Liver (tissue), 3 donors: Measurements from ENCODE around the gene ELOF1.

ENCODE experiments used
- FOXA1 ChIP-seq: IDR thresholded peaks from 2 replicates; pipeline ENCODE4 v1.6.1; 2016; ENCODE audit warnings: antibody characterized with exemption
- FOXA2 ChIP-seq: IDR thresholded peaks from 2 replicates; pipeline ENCODE4 v1.6.1; 2016; ENCODE audit warnings: antibody characterized with exemption
- JUND ChIP-seq, 2 donors: IDR thresholded peaks; 2 replicates each; pipeline ENCODE4 v1.6.1; 2016; ENCODE audit warnings: antibody characterized with exemption in 2 of 2
- RAD21 ChIP-seq, 2 donors: IDR thresholded peaks; 2 replicates each; pipeline ENCODE4 v1.6.1; 2016; ENCODE audit warnings: antibody characterized with exemption in 2 of 2, mild to moderate bottlenecking in 2 of 2
- TF ChIP-seq, protein P1 (sequence below): fragments of 150-350 bp; IDR thresholded peaks from 2 replicates; pipeline ENCODE4 v1.5.1; 2017; ENCODE audit warnings: improper control_type of control experiment, low read depth, low read length; ENCODE audit not compliant: missing input control
- TF ChIP-seq, protein P2 (sequence below): IDR thresholded peaks from 2 replicates; pipeline ENCODE4 v1.6.1; 2016; ENCODE audit warnings: antibody characterized with exemption
- donor health status: healthy.
- donor health status: healthy.

DNA sequence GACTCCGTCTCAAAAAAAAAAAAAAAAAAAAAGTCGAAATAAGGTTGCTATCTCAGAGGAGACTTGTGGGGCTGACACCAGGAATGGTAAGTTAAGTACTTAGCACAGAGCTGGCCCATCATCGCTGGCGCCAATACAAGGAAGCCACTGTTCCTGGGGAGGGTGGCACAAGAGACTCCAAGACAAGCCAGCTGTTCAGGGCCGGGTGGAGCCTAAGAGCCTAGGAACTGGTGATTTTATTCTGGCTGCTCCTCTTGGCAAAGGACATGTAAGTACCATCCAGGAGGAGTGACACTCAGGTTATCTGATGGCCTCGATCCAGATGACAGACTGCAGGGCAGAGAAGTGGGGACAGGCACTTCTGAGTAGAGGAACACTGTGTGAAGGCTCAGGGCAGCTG lies 3.8 kb downstream of the ELOF1 start:
- TF ChIP-seq, protein P1, sequence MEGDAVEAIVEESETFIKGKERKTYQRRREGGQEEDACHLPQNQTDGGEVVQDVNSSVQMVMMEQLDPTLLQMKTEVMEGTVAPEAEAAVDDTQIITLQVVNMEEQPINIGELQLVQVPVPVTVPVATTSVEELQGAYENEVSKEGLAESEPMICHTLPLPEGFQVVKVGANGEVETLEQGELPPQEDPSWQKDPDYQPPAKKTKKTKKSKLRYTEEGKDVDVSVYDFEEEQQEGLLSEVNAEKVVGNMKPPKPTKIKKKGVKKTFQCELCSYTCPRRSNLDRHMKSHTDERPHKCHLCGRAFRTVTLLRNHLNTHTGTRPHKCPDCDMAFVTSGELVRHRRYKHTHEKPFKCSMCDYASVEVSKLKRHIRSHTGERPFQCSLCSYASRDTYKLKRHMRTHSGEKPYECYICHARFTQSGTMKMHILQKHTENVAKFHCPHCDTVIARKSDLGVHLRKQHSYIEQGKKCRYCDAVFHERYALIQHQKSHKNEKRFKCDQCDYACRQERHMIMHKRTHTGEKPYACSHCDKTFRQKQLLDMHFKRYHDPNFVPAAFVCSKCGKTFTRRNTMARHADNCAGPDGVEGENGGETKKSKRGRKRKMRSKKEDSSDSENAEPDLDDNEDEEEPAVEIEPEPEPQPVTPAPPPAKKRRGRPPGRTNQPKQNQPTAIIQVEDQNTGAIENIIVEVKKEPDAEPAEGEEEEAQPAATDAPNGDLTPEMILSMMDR = no peak
- no peak for TF ChIP-seq FOXA2
- no peak for TF ChIP-seq FOXA1
- TF ChIP-seq, protein P2, sequence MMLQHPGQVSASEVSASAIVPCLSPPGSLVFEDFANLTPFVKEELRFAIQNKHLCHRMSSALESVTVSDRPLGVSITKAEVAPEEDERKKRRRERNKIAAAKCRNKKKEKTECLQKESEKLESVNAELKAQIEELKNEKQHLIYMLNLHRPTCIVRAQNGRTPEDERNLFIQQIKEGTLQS = no peak
- TF ChIP-seq RAD21 (IDR thresholded peaks at IDR 0.05) = no peak
- no peak for TF ChIP-seq JUND (IDR thresholded peaks at IDR 0.05)
